Measurements from ENCODE around the gene SLC1A3. TPM values are rescaled to one million over a fixed set of nuclear protein-coding genes. Genes with fewer than 3 reads are reported as not detected.
"Not testable (repeated sequence)": the region's sequence is repeated elsewhere in the genome, so short reads cannot be mapped to it uniquely, and the experiment has no call there.

Gene SLC1A3
- 26.9 TPM for polyA plus RNA-seq (2013, experiment 1 of 4)
- 19.2 TPM for polyA plus RNA-seq (2013, experiment 2 of 4)
- polyA plus RNA-seq (2013, experiment 3 of 4): 19.2 TPM
- polyA plus RNA-seq (2013, experiment 4 of 4): 14.5 TPM

GRCh38 chr5:36606428-36607113 is at the start of gene SLC1A3:
SLC1A3 (plus strand) TSS chr5:36606606; CDS start chr5:36608424, 1,818 bp downstream.
- Histone ChIP-seq H3K4me1 (ENCODE audit: control insufficient read depth, insufficient read depth, low read length) (peaks cover 13% of the 10 kb centered on the region), H3K27me3 (ENCODE audit: control insufficient read depth, insufficient read depth, low read length, poor library complexity, severe bottlenecking) (no peaks in the 10 kb centered on the region), H3K36me3 (ENCODE audit: control insufficient read depth, insufficient read depth, low read length) (no peaks in the 10 kb centered on the region), H3K27ac (ENCODE audit: insufficient read depth, low read depth, low read length, poor library complexity, severe bottlenecking) (peak within 1 kb of the TSS; percentile 4), H3K9me3 (ENCODE audit: control insufficient read depth, low read length) (no peaks in the 10 kb centered on the region), H3K4me3 (ENCODE audit: insufficient read depth, low read depth, low read length) (peak within 1 kb of the TSS; percentile 60)
- WGBS, 2 experiments: 1% methylated on average over 20 of the region's 20 CpGs

- WGBS, 2 experiments: 91% methylated on average over 1 of the region's 2 CpGs; no CpG with 5 or more reads in 1 of the 2 experiments
- Histone ChIP-seq H3K4me1 (ENCODE audit: control insufficient read depth, insufficient read depth, low read length) (no peaks in the 10 kb centered on the region), H3K4me3 (ENCODE audit: insufficient read depth, low read depth, low read length) (no peak overlapping the region)
These were observed 47.8 kb upstream of the SLC1A3 start for GRCh38 chr5:36558641-36559040.

GRCh38 chr5:36561601-36562000 is 44.8 kb upstream of the SLC1A3 start:
- 94 to 95% methylated on average over 3 of the region's 3 CpGs for WGBS, 2 experiments
- H3K27me3 ChIP-seq (ENCODE audit: control insufficient read depth, insufficient read depth, low read length, poor library complexity, severe bottlenecking): no peaks in the 10 kb centered on the region

More at GRCh38 chr5:36558641-36559040, 47.8 kb upstream of the SLC1A3 start:
- H3K9me3 ChIP-seq (ENCODE audit: control insufficient read depth, low read length): no peaks in the 10 kb centered on the region
- no peak overlapping the region for H3K27ac ChIP-seq (ENCODE audit: insufficient read depth, low read depth, low read length, poor library complexity, severe bottlenecking)
- no peaks in the 10 kb centered on the region for H3K36me3 ChIP-seq (ENCODE audit: control insufficient read depth, insufficient read depth, low read length)
- no peaks in the 10 kb centered on the region for H3K27me3 ChIP-seq (ENCODE audit: control insufficient read depth, insufficient read depth, low read length, poor library complexity, severe bottlenecking)

GRCh38 chr5:36569491-36569890 is 36.9 kb upstream of the SLC1A3 start:
- Histone ChIP-seq H3K4me1 (ENCODE audit: control insufficient read depth, insufficient read depth, low read length) (no peaks in the 10 kb centered on the region), H3K9me3 (ENCODE audit: control insufficient read depth, low read length) (no peaks in the 10 kb centered on the region), H3K27ac (ENCODE audit: insufficient read depth, low read depth, low read length, poor library complexity, severe bottlenecking) (no peak overlapping the region), H3K36me3 (ENCODE audit: control insufficient read depth, insufficient read depth, low read length) (no peaks in the 10 kb centered on the region), H3K4me3 (ENCODE audit: insufficient read depth, low read depth, low read length) (no peak overlapping the region), H3K27me3 (ENCODE audit: control insufficient read depth, insufficient read depth, low read length, poor library complexity, severe bottlenecking) (no peaks in the 10 kb centered on the region)
- WGBS, 2 experiments: 87% methylated on average over 3 to 5 of the region's 5 CpGs

More at GRCh38 chr5:36561601-36562000, 44.8 kb upstream of the SLC1A3 start:
- Histone ChIP-seq H3K36me3 (ENCODE audit: control insufficient read depth, insufficient read depth, low read length) (no peaks in the 10 kb centered on the region), H3K4me1 (ENCODE audit: control insufficient read depth, insufficient read depth, low read length) (no peaks in the 10 kb centered on the region), H3K27ac (ENCODE audit: insufficient read depth, low read depth, low read length, poor library complexity, severe bottlenecking) (no peak overlapping the region), H3K9me3 (ENCODE audit: control insufficient read depth, low read length) (no peaks in the 10 kb centered on the region), H3K4me3 (ENCODE audit: insufficient read depth, low read depth, low read length) (no peak overlapping the region)

GRCh38 chr5:36570301-36571095 is 35.9 kb upstream of the SLC1A3 start:
- H3K4me3 ChIP-seq (ENCODE audit: insufficient read depth, low read depth, low read length): no peak overlapping the region
- H3K4me1 ChIP-seq (ENCODE audit: control insufficient read depth, insufficient read depth, low read length): no peaks in the 10 kb centered on the region
- no peaks in the 10 kb centered on the region for H3K27me3 ChIP-seq (ENCODE audit: control insufficient read depth, insufficient read depth, low read length, poor library complexity, severe bottlenecking)
- no peaks in the 10 kb centered on the region for H3K36me3 ChIP-seq (ENCODE audit: control insufficient read depth, insufficient read depth, low read length)
- WGBS, 2 experiments: 87 to 89% methylated on average over 6 of the region's 6 CpGs
- no peak overlapping the region for H3K27ac ChIP-seq (ENCODE audit: insufficient read depth, low read depth, low read length, poor library complexity, severe bottlenecking)
- H3K9me3 ChIP-seq (ENCODE audit: control insufficient read depth, low read length): no peaks in the 10 kb centered on the region

- Histone ChIP-seq H3K36me3 (ENCODE audit: control insufficient read depth, insufficient read depth, low read length) (no peaks in the 10 kb centered on the region), H3K4me3 (ENCODE audit: insufficient read depth, low read depth, low read length) (no peak overlapping the region), H3K4me1 (ENCODE audit: control insufficient read depth, insufficient read depth, low read length) (no peaks in the 10 kb centered on the region), H3K27ac (ENCODE audit: insufficient read depth, low read depth, low read length, poor library complexity, severe bottlenecking) (no peak overlapping the region), H3K27me3 (ENCODE audit: control insufficient read depth, insufficient read depth, low read length, poor library complexity, severe bottlenecking) (no peaks in the 10 kb centered on the region), H3K9me3 (ENCODE audit: control insufficient read depth, low read length) (no peaks in the 10 kb centered on the region)
- 91 to 93% methylated on average over 4 of the region's 4 CpGs for WGBS, 2 experiments
These were observed 34.9 kb upstream of the SLC1A3 start for GRCh38 chr5:36571401-36572042.

- Histone ChIP-seq H3K36me3 (ENCODE audit: control insufficient read depth, insufficient read depth, low read length) (no peaks in the 10 kb centered on the region), H3K4me3 (ENCODE audit: insufficient read depth, low read depth, low read length) (no peak overlapping the region), H3K4me1 (ENCODE audit: control insufficient read depth, insufficient read depth, low read length) (no peaks in the 10 kb centered on the region), H3K27ac (ENCODE audit: insufficient read depth, low read depth, low read length, poor library complexity, severe bottlenecking) (no peak overlapping the region), H3K9me3 (ENCODE audit: control insufficient read depth, low read length) (no peaks in the 10 kb centered on the region), H3K27me3 (ENCODE audit: control insufficient read depth, insufficient read depth, low read length, poor library complexity, severe bottlenecking) (no peaks in the 10 kb centered on the region)
- 75 to 87% methylated on average over 2 of the region's 2 CpGs for WGBS, 2 experiments
These were observed 33.0 kb upstream of the SLC1A3 start for GRCh38 chr5:36573438-36573837.

- WGBS, 2 experiments: 80 to 86% methylated on average over 4 of the region's 4 CpGs
- no peaks in the 10 kb centered on the region for H3K4me1 ChIP-seq (ENCODE audit: control insufficient read depth, insufficient read depth, low read length)
- H3K27ac ChIP-seq (ENCODE audit: insufficient read depth, low read depth, low read length, poor library complexity, severe bottlenecking): no peak overlapping the region
- H3K4me3 ChIP-seq (ENCODE audit: insufficient read depth, low read depth, low read length): no peak overlapping the region
- no peaks in the 10 kb centered on the region for H3K36me3 ChIP-seq (ENCODE audit: control insufficient read depth, insufficient read depth, low read length)
- H3K9me3 ChIP-seq (ENCODE audit: control insufficient read depth, low read length): no peaks in the 10 kb centered on the region
- no peaks in the 10 kb centered on the region for H3K27me3 ChIP-seq (ENCODE audit: control insufficient read depth, insufficient read depth, low read length, poor library complexity, severe bottlenecking)
These were observed 31.0 kb upstream of the SLC1A3 start for GRCh38 chr5:36575361-36575781.

- Histone ChIP-seq H3K27ac (ENCODE audit: insufficient read depth, low read depth, low read length, poor library complexity, severe bottlenecking) (no peak overlapping the region), H3K4me3 (ENCODE audit: insufficient read depth, low read depth, low read length) (no peak overlapping the region), H3K36me3 (ENCODE audit: control insufficient read depth, insufficient read depth, low read length) (no peaks in the 10 kb centered on the region), H3K4me1 (ENCODE audit: control insufficient read depth, insufficient read depth, low read length) (no peaks in the 10 kb centered on the region), H3K9me3 (ENCODE audit: control insufficient read depth, low read length) (no peaks in the 10 kb centered on the region), H3K27me3 (ENCODE audit: control insufficient read depth, insufficient read depth, low read length, poor library complexity, severe bottlenecking) (no peaks in the 10 kb centered on the region)
- WGBS, 2 experiments: 85 to 86% methylated on average over 2 of the region's 2 CpGs
These were observed 29.7 kb upstream of the SLC1A3 start for GRCh38 chr5:36576721-36577120.

GRCh38 chr5:36579858-36580257 is 26.5 kb upstream of the SLC1A3 start:
- not testable (repeated sequence) for H3K4me3 ChIP-seq (ENCODE audit: insufficient read depth, low read depth, low read length); H3K27me3 ChIP-seq (ENCODE audit: control insufficient read depth, insufficient read depth, low read length, poor library complexity, severe bottlenecking); H3K9me3 ChIP-seq (ENCODE audit: control insufficient read depth, low read length); H3K4me1 ChIP-seq (ENCODE audit: control insufficient read depth, insufficient read depth, low read length); H3K36me3 ChIP-seq (ENCODE audit: control insufficient read depth, insufficient read depth, low read length); H3K27ac ChIP-seq (ENCODE audit: insufficient read depth, low read depth, low read length, poor library complexity, severe bottlenecking)

All from ectodermal cell (in vitro differentiated cells).